Stimulated activated effector memory CD8-positive, alpha-beta T cell treated with anti-CD3 and anti-CD28 coated beads, Interleukin-12 subunit alpha, Interleukin-12 subunit beta, amount 100 ng/mL, for 72 hours (primary cell): Measurements from ENCODE around the gene GID4.

Source experiments
- ATAC-seq: fragments of 150-1000 bp; cut with Tn5 transposase; 2 replicates; pipeline ENCODE4 v1.10.0; 2021
- DNase-seq, 2 donors: peaks; one replicate each; pipeline ENCODE4 v3.0.0; 2021 to 2022; ENCODE audit warnings: low spot score in 2 of 2
- H3K27ac Mint-ChIP-seq: one replicate; pipeline ENCODE4 v1.8.0; 2022; ENCODE audit warnings: mild to moderate bottlenecking, mixed read lengths
- H3K36me3 Mint-ChIP-seq: one replicate; pipeline ENCODE4 v1.8.0; 2022; ENCODE audit warnings: mild to moderate bottlenecking, mixed read lengths
- H3K4me1 Mint-ChIP-seq: one replicate; pipeline ENCODE4 v1.8.0; 2022; ENCODE audit warnings: mixed read lengths
- H3K4me3 Mint-ChIP-seq: one replicate; pipeline ENCODE4 v1.8.0; 2022; ENCODE audit warnings: mild to moderate bottlenecking, mixed read lengths
- H3K9me3 Mint-ChIP-seq: one replicate; pipeline ENCODE4 v1.8.0; 2022; ENCODE audit warnings: mixed read lengths

GID4 gene

GRCh38 chr17:18028114-18028951 lies 10.9 kb upstream of the GID4 start:
- H3K4me1 Mint-ChIP-seq = peaks cover 34% of the 10 kb centered on the region
- peaks cover 42% of the 10 kb centered on the region for H3K36me3 Mint-ChIP-seq
- H3K27ac Mint-ChIP-seq = no peak overlapping the region
- no peak for DNase-seq
- H3K9me3 Mint-ChIP-seq = no peaks in the 10 kb centered on the region
- no peak for ATAC-seq
- no peak overlapping the region for H3K4me3 Mint-ChIP-seq

- ATAC-seq = no peak
Observed at GRCh38 chr17:18028952-18029540, 10.2 kb upstream of the GID4 start.

GRCh38 chr17:18031955-18032354 lies 7.3 kb upstream of the GID4 start:
- H3K4me1 Mint-ChIP-seq = peaks cover 20% of the 10 kb centered on the region
- peaks cover 18% of the 10 kb centered on the region for H3K36me3 Mint-ChIP-seq
- no peak overlapping the region for H3K27ac Mint-ChIP-seq
- no peaks in the 10 kb centered on the region for H3K9me3 Mint-ChIP-seq
- DNase-seq (no peak), ATAC-seq (no peak)
- no peak overlapping the region for H3K4me3 Mint-ChIP-seq

More at GRCh38 chr17:18028952-18029540, 10.2 kb upstream of the GID4 start:
- Mint-ChIP-seq H3K36me3 (peaks cover 40% of the 10 kb centered on the region), H3K4me3 (no peak overlapping the region), H3K9me3 (no peaks in the 10 kb centered on the region), H3K27ac (no peak overlapping the region), H3K4me1 (peaks cover 41% of the 10 kb centered on the region)
- DNase-seq = no peak

- Mint-ChIP-seq H3K9me3 (no peaks in the 10 kb centered on the region), H3K4me3 (no peak overlapping the region), H3K36me3 (peaks cover 13% of the 10 kb centered on the region), H3K27ac (no peak overlapping the region), H3K4me1 (peaks cover 35% of the 10 kb centered on the region)
- DNase-seq (peak in 1 of 2 donors; percentile 62), ATAC-seq (peak; percentile 75)
Observed at GRCh38 chr17:18033442-18034099, 5.6 kb upstream of the GID4 start.

- Mint-ChIP-seq H3K36me3 (peaks cover 20% of the 10 kb centered on the region), H3K4me1 (peaks cover 50% of the 10 kb centered on the region), H3K9me3 (no peaks in the 10 kb centered on the region), H3K4me3 (no peak overlapping the region), H3K27ac (no peak overlapping the region)
- ATAC-seq = no peak
- no peak for DNase-seq
Observed at GRCh38 chr17:18035704-18036103, 3.5 kb upstream of the GID4 start.

GRCh38 chr17:18037486-18037885 lies 1.7 kb upstream of the GID4 start:
- ATAC-seq = no peak
- Mint-ChIP-seq H3K4me3 (peak overlapping the region; percentile 88), H3K4me1 (peaks cover 65% of the 10 kb centered on the region), H3K9me3 (no peaks in the 10 kb centered on the region), H3K36me3 (peaks cover 20% of the 10 kb centered on the region), H3K27ac (peak overlapping the region; percentile 90)
- no peak for DNase-seq

- Mint-ChIP-seq H3K36me3 (peaks cover 20% of the 10 kb centered on the region), H3K4me3 (peak overlapping the region; percentile 88), H3K4me1 (peaks cover 63% of the 10 kb centered on the region), H3K27ac (peak overlapping the region; percentile 90), H3K9me3 (no peaks in the 10 kb centered on the region)
- ATAC-seq = peak; percentile 63
- peak in 1 of 2 donors; percentile 64 for DNase-seq
Observed at GRCh38 chr17:18038149-18038850, 908 bp upstream of the GID4 start.

GRCh38 chr17:18039535-18040260 lies 490 bp downstream of the GID4 start:
- Mint-ChIP-seq H3K4me3 (peak overlapping the region; percentile 88), H3K27ac (peak overlapping the region; percentile 90), H3K9me3 (no peaks in the 10 kb centered on the region), H3K4me1 (peaks cover 55% of the 10 kb centered on the region), H3K36me3 (peaks cover 20% of the 10 kb centered on the region)
- ATAC-seq = peak; percentile 38
- peak in 1 of 2 donors; percentile 26 for DNase-seq

- Mint-ChIP-seq H3K4me3 (peak overlapping the region; percentile 88), H3K9me3 (no peaks in the 10 kb centered on the region), H3K36me3 (peaks cover 24% of the 10 kb centered on the region), H3K27ac (peak overlapping the region; percentile 90), H3K4me1 (peaks cover 55% of the 10 kb centered on the region)
- DNase-seq (peak in 1 of 2 donors; percentile 56), ATAC-seq (no peak)
Observed at GRCh38 chr17:18040261-18040858, 1.2 kb downstream of the GID4 start.

- ATAC-seq (no peak), DNase-seq (no peak)
- peaks cover 55% of the 10 kb centered on the region for H3K4me1 Mint-ChIP-seq
- H3K4me3 Mint-ChIP-seq = peak overlapping the region; percentile 88
- peaks cover 27% of the 10 kb centered on the region for H3K36me3 Mint-ChIP-seq
- H3K27ac Mint-ChIP-seq = peak overlapping the region; percentile 39
- H3K9me3 Mint-ChIP-seq = no peaks in the 10 kb centered on the region
Observed at GRCh38 chr17:18041776-18042175, 2.6 kb downstream of the GID4 start.

- ATAC-seq = no peak
- H3K4me3 Mint-ChIP-seq = no peak overlapping the region
- H3K36me3 Mint-ChIP-seq = peaks cover 36% of the 10 kb centered on the region
- H3K9me3 Mint-ChIP-seq = no peaks in the 10 kb centered on the region
- H3K27ac Mint-ChIP-seq = no peak overlapping the region
- no peak for DNase-seq
- H3K4me1 Mint-ChIP-seq = peaks cover 43% of the 10 kb centered on the region
Observed at GRCh38 chr17:18042983-18043382, 3.8 kb downstream of the GID4 start.

- Mint-ChIP-seq H3K36me3 (peaks cover 36% of the 10 kb centered on the region), H3K4me1 (peaks cover 39% of the 10 kb centered on the region), H3K27ac (no peak overlapping the region), H3K9me3 (no peaks in the 10 kb centered on the region), H3K4me3 (no peak overlapping the region)
- ATAC-seq (no peak), DNase-seq (no peak)
Observed at GRCh38 chr17:18043491-18043890, 4.3 kb downstream of the GID4 start.

- no peak for DNase-seq
- Mint-ChIP-seq H3K4me1 (peaks cover 33% of the 10 kb centered on the region), H3K4me3 (no peak overlapping the region), H3K36me3 (peaks cover 35% of the 10 kb centered on the region), H3K9me3 (no peaks in the 10 kb centered on the region), H3K27ac (no peak overlapping the region)
- no peak for ATAC-seq
Observed at GRCh38 chr17:18044609-18045008, 5.4 kb downstream of the GID4 start.

GRCh38 chr17:18045691-18046350 lies 6.6 kb downstream of the GID4 start:
- DNase-seq (no peak), ATAC-seq (no peak)
- Mint-ChIP-seq H3K4me3 (no peak overlapping the region), H3K27ac (no peak overlapping the region), H3K36me3 (peaks cover 35% of the 10 kb centered on the region), H3K9me3 (no peaks in the 10 kb centered on the region), H3K4me1 (peaks cover 22% of the 10 kb centered on the region)
